GM19035 (cell line): ENCODE measurements around the gene PADI3.

Experiments
- ATAC-seq: cut with Tn5 transposase; IDR thresholded peaks from one replicate; pipeline ENCODE4 v1.9.1; 2021; ENCODE audit not compliant: unreplicated experiment

Gene PADI3

DNA sequence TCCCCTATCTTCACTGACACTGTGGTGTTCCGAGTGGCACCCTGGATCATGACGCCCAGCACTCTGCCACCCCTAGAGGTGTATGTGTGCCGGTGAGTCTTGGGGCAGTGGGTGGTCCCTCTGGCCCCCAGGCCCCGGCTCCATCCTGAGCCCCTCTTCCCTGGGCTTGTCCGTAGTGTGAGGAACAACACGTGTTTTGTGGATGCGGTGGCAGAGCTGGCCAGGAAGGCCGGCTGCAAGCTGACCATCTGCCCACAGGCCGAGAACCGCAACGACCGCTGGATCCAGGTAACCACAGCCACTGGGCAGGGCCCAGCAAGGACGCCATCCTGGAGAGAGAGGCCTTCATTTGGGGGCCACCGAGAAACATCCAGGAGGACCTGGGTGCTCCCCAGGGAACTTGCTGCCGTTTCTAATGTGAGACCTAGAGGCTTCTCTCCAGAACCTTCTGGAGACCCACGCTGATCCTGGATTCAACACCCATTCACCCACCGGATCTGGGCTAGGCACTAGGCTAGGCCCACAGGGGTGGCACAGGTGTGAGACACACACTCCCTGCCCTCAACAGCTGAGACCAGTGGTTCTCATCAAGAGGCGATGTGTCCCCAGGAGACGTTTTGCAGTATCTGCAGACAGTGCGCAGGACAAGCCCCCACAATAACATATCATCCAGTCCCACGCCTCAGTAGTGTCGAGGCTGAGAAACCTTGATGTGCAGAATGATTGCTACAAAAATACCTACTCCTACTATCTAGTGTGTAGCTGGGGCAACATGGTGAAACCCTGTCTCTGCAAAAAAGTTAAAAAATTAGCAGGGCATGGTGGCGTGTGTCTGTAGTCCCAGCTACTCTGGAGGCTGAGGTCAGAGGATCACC lies 22.2 kb downstream of the PADI3 start:
- ATAC-seq, result no peak

GRCh38 chr1:17272066-17272465 lies 23.2 kb downstream of the PADI3 start:
- ATAC-seq, result no peak

- no peak for ATAC-seq
Observed at GRCh38 chr1:17272646-17273045, 23.7 kb downstream of the PADI3 start.

GRCh38 chr1:17273096-17273495 lies 24.2 kb downstream of the PADI3 start:
- no peak for ATAC-seq

GRCh38 chr1:17274186-17275170 lies 25.6 kb downstream of the PADI3 start:
- peak; percentile 68 for ATAC-seq

GRCh38 chr1:17276568-17276967 lies 27.7 kb downstream of the PADI3 start:
- no peak for ATAC-seq

DNA sequence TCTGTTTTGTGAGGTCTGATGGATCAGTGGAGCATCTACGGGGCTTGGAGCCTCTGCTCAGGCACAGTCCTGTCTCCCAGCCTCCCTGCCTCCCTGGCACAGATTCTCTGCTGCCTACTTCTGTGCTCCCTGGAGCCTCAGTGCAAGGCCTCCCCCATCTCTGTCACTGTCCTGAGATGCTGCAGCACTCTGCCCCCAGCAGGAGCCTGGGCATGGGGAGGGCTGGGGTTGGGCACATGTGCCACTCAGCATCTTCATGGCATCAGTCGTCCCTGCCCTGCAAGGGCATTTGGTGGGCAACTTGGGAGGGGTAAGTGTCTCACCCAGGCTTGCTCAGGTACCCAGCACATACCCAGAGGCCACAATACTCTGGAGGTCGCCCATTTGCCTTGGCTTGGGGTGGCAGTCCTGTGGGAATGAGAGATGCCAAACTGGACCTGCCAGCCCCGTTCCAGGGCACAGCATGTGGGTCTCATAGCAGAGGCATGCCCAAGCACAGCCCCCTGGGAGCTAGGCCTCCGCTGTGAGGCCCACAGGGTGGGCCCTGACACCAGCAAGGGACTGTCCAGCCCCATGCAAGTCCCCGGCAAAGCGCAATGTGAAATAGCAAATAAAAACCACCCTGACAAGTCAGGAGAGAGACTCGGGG lies 28.7 kb downstream of the PADI3 start:
- ATAC-seq, result no peak

DNA sequence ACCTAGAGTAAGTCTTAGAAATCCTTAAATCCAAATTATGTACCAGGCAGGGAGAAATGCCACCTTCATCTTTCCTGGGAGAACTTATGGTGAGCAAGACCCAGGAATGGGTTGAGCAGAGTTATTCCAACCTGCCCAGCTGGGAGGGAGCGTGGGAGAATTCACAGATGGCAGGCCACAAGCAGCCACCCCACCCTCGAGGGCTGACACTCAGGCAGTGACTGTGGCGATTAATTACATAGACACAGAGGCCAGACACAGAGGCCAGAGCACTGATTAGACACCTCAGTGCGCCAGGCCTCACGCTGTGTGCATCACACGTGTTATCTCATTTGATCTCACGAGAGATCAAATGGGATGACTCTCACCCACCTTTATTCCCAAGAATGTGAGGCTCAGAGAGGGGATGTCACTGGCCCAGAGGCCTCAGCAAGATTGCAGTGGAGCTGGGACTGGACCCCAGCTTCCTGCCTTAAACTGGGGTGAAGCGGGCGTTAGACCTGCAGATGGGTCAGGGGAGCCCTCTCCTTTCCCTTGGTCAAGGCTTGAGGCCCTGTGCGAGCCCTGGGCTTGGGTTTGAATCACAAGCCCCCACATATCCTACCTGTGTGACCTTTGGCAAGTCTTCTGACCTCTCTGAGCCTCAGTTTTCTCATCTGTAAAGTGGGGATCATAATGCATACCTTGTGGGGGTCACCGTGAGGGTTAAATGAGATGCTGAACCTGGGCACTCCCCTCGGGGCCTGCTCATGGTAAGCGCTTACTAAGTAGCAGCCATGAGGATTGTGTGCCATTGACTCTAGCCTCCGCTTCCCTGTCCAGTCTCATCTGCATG lies 30.3 kb downstream of the PADI3 start:
- ATAC-seq, result no peak

DNA sequence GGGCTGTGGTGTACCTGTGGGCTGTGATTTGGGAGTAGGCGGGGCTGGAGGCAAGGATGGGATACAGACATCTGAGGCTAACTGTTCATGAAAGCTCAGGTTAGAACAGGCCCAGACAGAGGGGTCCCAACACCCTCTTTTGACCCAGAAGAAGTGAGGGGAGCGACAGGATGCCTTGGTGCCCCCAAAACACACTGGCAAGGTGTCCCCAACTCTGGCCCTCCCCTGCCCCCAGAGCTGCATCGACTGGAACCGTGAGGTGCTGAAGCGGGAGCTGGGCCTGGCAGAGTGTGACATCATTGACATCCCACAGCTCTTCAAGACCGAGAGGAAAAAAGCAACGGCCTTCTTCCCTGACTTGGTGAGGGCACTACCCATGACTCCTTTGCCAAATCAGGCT lies 31.5 kb downstream of the PADI3 start:
- ATAC-seq, result no peak

DNA sequence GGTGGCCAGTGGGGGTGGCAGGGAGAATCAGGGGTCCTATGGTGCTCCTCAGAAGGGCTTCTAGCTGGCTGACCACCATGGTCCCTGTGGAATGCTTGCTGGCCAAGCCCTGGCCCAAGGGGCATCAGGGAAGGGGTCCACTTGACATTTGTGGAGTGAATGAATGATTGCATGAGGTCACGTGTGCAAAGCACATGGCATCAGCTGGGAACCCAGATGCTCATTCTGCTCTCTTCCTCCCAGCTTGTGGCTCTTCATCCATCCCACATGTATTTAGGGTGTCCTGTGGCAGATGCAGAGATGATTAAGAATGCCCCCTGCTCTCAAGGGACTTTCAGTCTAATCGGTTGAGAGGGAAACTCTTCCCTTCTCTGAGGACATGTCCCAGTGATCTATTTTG lies 32.0 kb downstream of the PADI3 start:
- no peak for ATAC-seq

DNA sequence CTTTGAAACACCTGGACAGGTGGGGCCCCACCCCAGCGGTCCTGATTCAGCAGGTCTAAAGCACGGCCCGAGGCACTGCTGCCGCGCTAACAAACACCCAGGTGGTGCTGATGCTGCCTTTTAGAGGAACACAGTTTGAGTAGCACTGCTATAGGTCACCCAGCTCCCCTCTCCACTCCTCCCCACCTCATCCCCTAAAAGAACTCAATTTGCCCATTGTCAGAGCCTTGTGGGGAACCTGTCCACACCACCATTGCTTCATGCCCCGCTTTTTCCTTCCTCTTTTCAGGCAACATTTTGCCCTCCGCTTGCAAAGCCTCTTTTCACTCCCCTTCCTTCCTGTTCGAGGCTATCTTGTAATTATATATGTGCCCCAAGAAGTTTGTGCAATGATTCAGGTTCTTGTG lies 32.9 kb downstream of the PADI3 start:
- ATAC-seq, result no peak

DNA sequence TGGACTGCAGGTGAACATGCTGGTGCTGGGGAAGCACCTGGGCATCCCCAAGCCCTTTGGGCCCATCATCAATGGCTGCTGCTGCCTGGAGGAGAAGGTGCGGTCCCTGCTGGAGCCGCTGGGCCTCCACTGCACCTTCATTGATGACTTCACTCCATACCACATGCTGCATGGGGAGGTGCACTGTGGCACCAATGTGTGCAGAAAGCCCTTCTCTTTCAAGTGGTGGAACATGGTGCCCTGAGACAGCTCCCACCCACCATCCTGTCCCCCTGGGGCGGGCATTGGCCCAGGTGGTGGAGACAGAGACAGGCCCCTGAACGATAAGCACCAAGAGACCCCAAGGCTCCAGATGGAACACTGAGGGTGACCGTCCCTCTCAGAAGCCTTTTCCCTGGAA lies 33.9 kb downstream of the PADI3 start:
- ATAC-seq, result no peak

DNA sequence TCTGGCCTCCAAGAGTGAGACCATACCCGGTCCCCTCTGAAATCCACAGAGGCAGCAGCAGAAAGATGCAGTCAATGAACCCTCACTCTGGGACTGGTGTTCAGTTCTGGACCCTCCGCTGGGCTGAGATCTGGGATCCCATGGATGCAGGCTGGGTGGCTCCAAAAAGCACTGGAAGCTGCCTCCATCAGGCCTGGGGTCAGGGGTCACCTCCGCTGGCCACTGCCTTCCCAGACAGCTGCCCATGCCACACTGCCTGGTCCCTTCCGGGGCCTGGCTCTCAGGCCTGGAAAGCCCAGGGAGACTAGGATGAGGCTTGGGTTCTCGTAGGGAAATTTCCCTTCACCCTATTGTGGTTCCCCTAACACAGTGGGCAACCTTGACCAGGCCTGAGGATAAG lies 37.7 kb downstream of the PADI3 start:
- ATAC-seq, result no peak

- ATAC-seq, result no peak
Observed at GRCh38 chr1:17287130-17287776, 38.4 kb downstream of the PADI3 start.

GRCh38 chr1:17289721-17290120 lies 40.8 kb downstream of the PADI3 start:
- ATAC-seq, result no peak

DNA sequence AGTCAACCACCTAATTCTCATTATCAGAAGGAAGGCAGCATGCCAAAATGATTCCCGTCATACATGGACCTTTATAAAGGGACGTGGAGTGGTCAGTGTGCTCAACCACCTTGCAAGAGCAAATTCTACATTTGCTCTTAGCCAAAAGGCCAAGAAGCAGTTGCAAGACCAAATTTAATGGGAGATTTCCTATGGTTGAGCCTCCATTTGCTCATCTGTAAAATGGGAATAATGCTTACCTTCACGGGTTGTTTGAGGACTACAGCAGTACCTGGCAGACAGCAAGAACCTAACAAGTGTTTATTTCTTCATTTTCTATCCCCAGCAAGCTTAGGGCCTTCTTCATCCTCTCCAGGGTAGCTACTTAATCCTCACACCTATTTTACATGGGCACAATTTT lies 41.7 kb downstream of the PADI3 start:
- no peak for ATAC-seq

DNA sequence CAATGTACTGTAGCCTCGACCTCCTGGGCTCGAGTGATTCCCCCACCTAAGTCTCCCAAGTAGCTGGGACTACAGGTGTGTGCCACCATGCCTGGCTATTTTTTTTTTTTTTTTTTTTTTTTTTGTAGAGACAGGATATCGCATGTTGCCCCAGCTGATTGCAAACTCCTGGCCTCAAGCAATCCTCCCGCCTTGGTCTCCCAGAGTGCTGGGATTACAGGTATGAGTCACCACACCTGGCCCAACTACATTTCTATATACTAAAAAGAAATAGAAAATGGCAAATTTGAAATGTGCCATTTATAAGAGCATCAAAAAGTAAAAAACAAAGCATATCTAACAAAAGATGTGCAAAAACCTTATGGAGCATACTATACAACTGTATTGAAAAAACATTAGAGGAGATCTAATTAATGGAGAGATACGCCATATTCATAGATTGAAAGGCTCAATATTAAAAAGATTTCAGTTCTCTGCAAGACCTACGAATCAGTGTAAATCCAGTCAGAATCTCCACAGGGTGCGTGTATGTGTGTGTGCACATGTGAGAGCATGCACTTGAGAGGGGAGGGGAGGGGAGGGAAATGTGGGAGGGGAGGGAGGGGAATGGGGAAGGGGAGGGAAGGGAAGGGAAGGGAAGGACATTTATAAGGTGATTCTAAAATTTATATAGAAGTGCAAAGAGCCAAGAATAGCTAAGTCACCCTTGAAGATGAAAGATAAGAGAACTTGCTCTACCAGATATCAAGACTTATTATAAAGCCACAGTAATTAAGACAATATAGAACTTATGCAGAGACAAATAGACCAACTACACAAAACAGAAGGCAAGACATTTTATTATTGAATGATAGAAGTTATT lies 43.6 kb downstream of the PADI3 start:
- ATAC-seq, result no peak

DNA sequence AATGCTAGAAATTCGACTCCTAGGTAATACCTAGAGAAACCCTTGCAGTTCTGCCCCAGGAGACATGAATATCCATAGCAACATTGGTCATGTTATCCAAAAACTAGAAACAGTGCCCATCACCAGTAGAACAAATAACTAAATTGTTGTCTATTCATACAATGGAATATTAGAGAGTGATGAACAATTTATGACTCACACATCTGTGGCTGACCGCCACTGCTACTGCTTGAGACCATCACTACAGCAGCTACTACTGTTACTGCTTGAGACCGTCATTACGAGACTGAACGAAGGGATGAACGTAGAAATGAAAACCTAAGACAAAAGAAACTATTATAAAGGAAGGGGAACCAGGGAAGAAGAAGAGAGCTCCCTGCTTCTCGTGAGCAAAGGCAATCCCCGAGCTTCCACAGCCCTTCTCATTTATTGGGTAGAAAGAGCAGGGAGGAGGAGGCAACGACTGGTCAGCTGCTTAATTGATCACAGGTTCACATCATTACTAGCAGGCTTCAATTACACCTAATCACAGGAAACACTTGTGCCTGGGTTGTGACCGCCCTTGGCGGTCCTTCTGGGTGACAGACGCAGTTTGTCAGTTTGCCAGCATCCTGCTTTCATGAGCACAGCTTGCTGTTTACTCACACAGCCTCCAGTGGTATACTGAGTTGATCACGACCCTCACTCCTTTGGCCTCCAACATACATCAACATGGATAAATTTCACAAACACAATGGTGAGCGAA lies 45.0 kb downstream of the PADI3 start:
- no peak for ATAC-seq
